ENCODE data around the gene GJD4.

The GJD4 gene

GRCh38 chr10:35657621-35658020, 52.5 kb downstream of the GJD4 start:
- no peak for DNase-seq (ENCODE audit: low spot score)
